Measurements from ENCODE around the gene THBS3.
"Not testable (repeated sequence)": the region's sequence is repeated elsewhere in the genome, so short reads cannot be mapped to it uniquely, and the experiment has no call there.

Gene THBS3

GRCh38 chr1:155253208-155253607 lies 45.5 kb upstream of the THBS3 start:
- H3K4me1 ChIP-seq (ENCODE audit: control extremely low read depth in 1 of 4, control insufficient read depth in 4 of 4, insufficient read depth in 4 of 4, low read length in 3 of 4): peaks cover 0 to 45% (median 33%) of the 10 kb centered on the region in 4 experiments
- peaks cover 0 to 25% (median 11%) of the 10 kb centered on the region in 4 experiments for H3K36me3 ChIP-seq (ENCODE audit: control insufficient read depth in 4 of 4, insufficient read depth in 4 of 4, low read length in 3 of 4)
- H3K9me3 ChIP-seq (ENCODE audit: control extremely low read depth in 1 of 5, control insufficient read depth in 4 of 5, insufficient read depth in 2 of 5, low read depth in 1 of 5, low read length in 4 of 5): no peaks in the 10 kb centered on the region
- 100% methylated on average over 3 of the region's 5 CpGs for WGBS (ENCODE audit: insufficient coverage)
- DNase-seq: no peak
- POLR2A ChIA-PET: no interaction called here
- no peak overlapping the region for H3K27ac ChIP-seq (ENCODE audit: insufficient read depth in 1 of 2, low read depth in 1 of 2, low read length in 2 of 2, poor library complexity in 1 of 2, severe bottlenecking in 2 of 2)
- H3K27me3 ChIP-seq (replicated peaks in 2 of 5; ENCODE audit: control insufficient read depth in 4 of 5, insufficient read depth in 5 of 5, low read length in 4 of 5): no peaks in the 10 kb centered on the region
- no peak overlapping the region for H3K4me3 ChIP-seq (ENCODE audit: control insufficient read depth in 1 of 7, extremely low read depth in 1 of 7, insufficient read depth in 4 of 7, low read depth in 2 of 7, low read length in 6 of 7)
- CTCF ChIA-PET: interaction anchor here (3.5 to 9.0 kb wide), 4 partner anchors 12 to 70 kb away, joined by 36 to 165 read pairs (median 59); partner anchors contain the start of genes CLK2, FDPS and RUSC1

- DNase-seq: no peak
- ChIA-PET CTCF (interaction anchor here (0.5 to 9.0 kb wide), 26 partner anchors 8 to 1409 kb away, joined by 3 to 165 read pairs (median 6); partner anchors contain the start of genes CLK2, FDPS, HCN3 and MTX1), POLR2A (interaction anchor here (1.4 to 1.6 kb wide), 3 partner anchors 43 to 72 kb away, joined by 5 to 6 read pairs (median 5); partner anchors contain the start of gene MTX1)
- Histone ChIP-seq H3K27ac (ENCODE audit: insufficient read depth in 1 of 2, low read depth in 1 of 2, low read length in 2 of 2, poor library complexity in 1 of 2, severe bottlenecking in 2 of 2) (no peak overlapping the region), H3K36me3 (ENCODE audit: control insufficient read depth in 4 of 4, insufficient read depth in 4 of 4, low read length in 3 of 4) (peaks cover 0 to 25% (median 11%) of the 10 kb centered on the region in 4 experiments), H3K9me3 (ENCODE audit: control extremely low read depth in 1 of 5, control insufficient read depth in 4 of 5, insufficient read depth in 2 of 5, low read depth in 1 of 5, low read length in 4 of 5) (no peaks in the 10 kb centered on the region), H3K4me1 (ENCODE audit: control extremely low read depth in 1 of 4, control insufficient read depth in 4 of 4, insufficient read depth in 4 of 4, low read length in 3 of 4) (peaks cover 0 to 46% (median 33%) of the 10 kb centered on the region in 4 experiments), H3K27me3 (replicated peaks in 2 of 5; ENCODE audit: control insufficient read depth in 4 of 5, insufficient read depth in 5 of 5, low read length in 4 of 5) (no peaks in the 10 kb centered on the region), H3K4me3 (ENCODE audit: control insufficient read depth in 1 of 7, extremely low read depth in 1 of 7, insufficient read depth in 4 of 7, low read depth in 2 of 7, low read length in 6 of 7) (no peak overlapping the region)
- 100% methylated on average over 3 of the region's 7 CpGs for WGBS (ENCODE audit: insufficient coverage)
Measured at GRCh38 chr1:155251566-155251965, 43.9 kb upstream of the THBS3 start.

- ChIA-PET CTCF (interaction anchor here (0.5 to 9.0 kb wide), 47 partner anchors 9 to 608 kb away, joined by 3 to 165 read pairs (median 4); partner anchors contain the start of genes CLK2, FDPS, HCN3 and KRTCAP2), POLR2A (interaction anchor here (0.9 to 1.6 kb wide), 5 partner anchors 11 to 73 kb away, joined by 3 to 6 read pairs (median 5); partner anchors contain the start of genes CLK2, MTX1 and SCAMP3)
- Histone ChIP-seq H3K4me3 (ENCODE audit: control insufficient read depth in 1 of 7, extremely low read depth in 1 of 7, insufficient read depth in 4 of 7, low read depth in 2 of 7, low read length in 6 of 7) (peak overlapping the region; percentile 32 to 90 (median 71)), H3K27ac (ENCODE audit: insufficient read depth in 1 of 2, low read depth in 1 of 2, low read length in 2 of 2, poor library complexity in 1 of 2, severe bottlenecking in 2 of 2) (peak overlapping the region in 1 of 2 experiments; percentile 66), H3K4me1 (ENCODE audit: control extremely low read depth in 1 of 4, control insufficient read depth in 4 of 4, insufficient read depth in 4 of 4, low read length in 3 of 4) (peaks cover 0 to 44% (median 30%) of the 10 kb centered on the region in 4 experiments), H3K9me3 (ENCODE audit: control extremely low read depth in 1 of 5, control insufficient read depth in 4 of 5, insufficient read depth in 2 of 5, low read depth in 1 of 5, low read length in 4 of 5) (no peaks in the 10 kb centered on the region), H3K36me3 (ENCODE audit: control insufficient read depth in 4 of 4, insufficient read depth in 4 of 4, low read length in 3 of 4) (peaks cover 0 to 18% (median 10%) of the 10 kb centered on the region in 4 experiments), H3K27me3 (replicated peaks in 2 of 5; ENCODE audit: control insufficient read depth in 4 of 5, insufficient read depth in 5 of 5, low read length in 4 of 5) (no peaks in the 10 kb centered on the region)
- peak; percentile 95 to 98 (median 97) for DNase-seq
- 6% methylated on average over 20 of the region's 23 CpGs for WGBS (ENCODE audit: insufficient coverage)
Measured at GRCh38 chr1:155250633-155251449, 43.1 kb upstream of the THBS3 start.

GRCh38 chr1:155250246-155250632 lies 42.5 kb upstream of the THBS3 start:
- no peaks in the 10 kb centered on the region for H3K27me3 ChIP-seq (replicated peaks in 2 of 5; ENCODE audit: control insufficient read depth in 4 of 5, insufficient read depth in 5 of 5, low read length in 4 of 5)
- peak overlapping the region; percentile 32 to 90 (median 71) for H3K4me3 ChIP-seq (ENCODE audit: control insufficient read depth in 1 of 7, extremely low read depth in 1 of 7, insufficient read depth in 4 of 7, low read depth in 2 of 7, low read length in 6 of 7)
- H3K9me3 ChIP-seq (ENCODE audit: control extremely low read depth in 1 of 5, control insufficient read depth in 4 of 5, insufficient read depth in 2 of 5, low read depth in 1 of 5, low read length in 4 of 5): no peaks in the 10 kb centered on the region
- ChIA-PET POLR2A (interaction anchor here (0.8 to 1.6 kb wide), 6 partner anchors 12 to 74 kb away, joined by 3 to 7 read pairs (median 5); partner anchors contain the start of genes CLK2, MTX1 and SCAMP3), CTCF (interaction anchor here (0.6 to 9.0 kb wide), 39 partner anchors 9 to 608 kb away, joined by 3 to 165 read pairs (median 5); partner anchors contain the start of genes CLK2, FDPS, HCN3 and KRTCAP2)
- peaks cover 0 to 17% (median 10%) of the 10 kb centered on the region in 4 experiments for H3K36me3 ChIP-seq (ENCODE audit: control insufficient read depth in 4 of 4, insufficient read depth in 4 of 4, low read length in 3 of 4)
- DNase-seq: peak in 2 of 3 donors; percentile 83 to 87
- peak overlapping the region in 1 of 2 experiments; percentile 66 for H3K27ac ChIP-seq (ENCODE audit: insufficient read depth in 1 of 2, low read depth in 1 of 2, low read length in 2 of 2, poor library complexity in 1 of 2, severe bottlenecking in 2 of 2)
- 0% methylated on average over 9 of the region's 28 CpGs for WGBS (ENCODE audit: insufficient coverage)
- peaks cover 0 to 39% (median 26%) of the 10 kb centered on the region in 4 experiments for H3K4me1 ChIP-seq (ENCODE audit: control extremely low read depth in 1 of 4, control insufficient read depth in 4 of 4, insufficient read depth in 4 of 4, low read length in 3 of 4)

GRCh38 chr1:155247667-155248553 lies 40.2 kb upstream of the THBS3 start:
- peaks cover 0 to 14% (median 10%) of the 10 kb centered on the region in 4 experiments for H3K36me3 ChIP-seq (ENCODE audit: control insufficient read depth in 4 of 4, insufficient read depth in 4 of 4, low read length in 3 of 4)
- H3K4me3 ChIP-seq (ENCODE audit: control insufficient read depth in 1 of 7, extremely low read depth in 1 of 7, insufficient read depth in 4 of 7, low read depth in 2 of 7, low read length in 6 of 7): no peak overlapping the region
- ChIA-PET CTCF (interaction anchor here (0.9 to 9.0 kb wide), 9 partner anchors 12 to 344 kb away, joined by 3 to 165 read pairs (median 7); partner anchors contain the start of genes FDPS, RUSC1, SCAMP3 and THBS3), POLR2A (no interaction called here)
- 96% methylated on average over 24 of the region's 26 CpGs for WGBS (ENCODE audit: insufficient coverage)
- DNase-seq: peak in 2 of 3 donors; percentile 28 to 33
- H3K27ac ChIP-seq (ENCODE audit: insufficient read depth in 1 of 2, low read depth in 1 of 2, low read length in 2 of 2, poor library complexity in 1 of 2, severe bottlenecking in 2 of 2): no peak overlapping the region
- no peaks in the 10 kb centered on the region for H3K9me3 ChIP-seq (ENCODE audit: control extremely low read depth in 1 of 5, control insufficient read depth in 4 of 5, insufficient read depth in 2 of 5, low read depth in 1 of 5, low read length in 4 of 5)
- H3K27me3 ChIP-seq (replicated peaks in 2 of 5; ENCODE audit: control insufficient read depth in 4 of 5, insufficient read depth in 5 of 5, low read length in 4 of 5): no peaks in the 10 kb centered on the region
- H3K4me1 ChIP-seq (ENCODE audit: control extremely low read depth in 1 of 4, control insufficient read depth in 4 of 4, insufficient read depth in 4 of 4, low read length in 3 of 4): peaks cover 3 to 36% (median 27%) of the 10 kb centered on the region in 4 experiments

GRCh38 chr1:155246796-155247195 lies 39.1 kb upstream of the THBS3 start:
- not testable (repeated sequence) for H3K27ac ChIP-seq (ENCODE audit: insufficient read depth in 1 of 2, low read depth in 1 of 2, low read length in 2 of 2, poor library complexity in 1 of 2, severe bottlenecking in 2 of 2); H3K27me3 ChIP-seq (replicated peaks in 2 of 5; ENCODE audit: control insufficient read depth in 4 of 5, insufficient read depth in 5 of 5, low read length in 4 of 5); H3K4me3 ChIP-seq (ENCODE audit: control insufficient read depth in 1 of 7, extremely low read depth in 1 of 7, insufficient read depth in 4 of 7, low read depth in 2 of 7, low read length in 6 of 7); DNase-seq; H3K9me3 ChIP-seq (ENCODE audit: control extremely low read depth in 1 of 5, control insufficient read depth in 4 of 5, insufficient read depth in 2 of 5, low read depth in 1 of 5, low read length in 4 of 5)
- peaks cover 6 to 44% (median 30%) of the 10 kb centered on the region in 4 experiments for H3K4me1 ChIP-seq (ENCODE audit: control extremely low read depth in 1 of 4, control insufficient read depth in 4 of 4, insufficient read depth in 4 of 4, low read length in 3 of 4)
- ChIA-PET CTCF (interaction anchor here (0.6 to 9.0 kb wide), 7 partner anchors 13 to 534 kb away, joined by 3 to 165 read pairs (median 7); partner anchors contain the start of genes FDPS, RUSC1, SCAMP3 and THBS3), POLR2A (interaction anchor here (0.5 kb wide), 1 partner anchor 988 kb away, joined by 5 read pairs; no protein-coding TSS in a partner anchor)
- peaks cover 0 to 14% (median 10%) of the 10 kb centered on the region in 4 experiments for H3K36me3 ChIP-seq (ENCODE audit: control insufficient read depth in 4 of 4, insufficient read depth in 4 of 4, low read length in 3 of 4)
- 96% methylated on average over 3 of the region's 3 CpGs for WGBS (ENCODE audit: insufficient coverage)
